Mucosa of descending colon (tissue), 3 donors: Measurements from ENCODE around the gene QRSL1. TPM values are rescaled to one million over a fixed set of nuclear protein-coding genes. Genes with fewer than 3 reads are reported as not detected.

ENCODE experiments used
- ATAC-seq: fragments of 200-7000 bp; cut with Tn5 transposase; one replicate; pipeline ENCODE4 v1.9.1; 2020; ENCODE audit warnings: mild to moderate bottlenecking, moderate library complexity
- DNase-seq, 3 donors: peaks; one replicate each; pipeline ENCODE4 v3.0.0-alpha.2; 2020
- H3K36me3 ChIP-seq: fragments of 200-600 bp; one replicate; pipeline ENCODE4 v1.8.0; 2021; ENCODE audit warnings: low read depth, mild to moderate bottlenecking
- H3K4me1 ChIP-seq: fragments of 200-600 bp; one replicate; pipeline ENCODE4 v1.8.0; 2021; ENCODE audit warnings: low read depth, mild to moderate bottlenecking
- H3K4me3 ChIP-seq: fragments of 200-600 bp; one replicate; pipeline ENCODE4 v1.8.0; 2021; ENCODE audit warnings: mild to moderate bottlenecking
- H3K9me3 ChIP-seq: fragments of 200-600 bp; one replicate; pipeline ENCODE4 v1.8.0; 2021; ENCODE audit warnings: mild to moderate bottlenecking
- CTCF ChIP-seq: fragments of 200-600 bp; IDR thresholded peaks from one replicate; pipeline ENCODE4 v1.8.0; 2022; ENCODE audit warnings: antibody characterized with exemption, mild to moderate bottlenecking
- intact Hi-C, 2 donors: fragments of 100-400 bp; cut with DNase I in 1 of 2; cut with micrococcal nuclease in 1 of 2; formaldehyde crosslinking; loops; one replicate each; pipeline versions ENCODE4 v1.11.0 to v1.11.1; 2022; cut with DNase I, micrococcal nuclease
- total RNA-seq, 3 donors: library from RNA; stranded (reverse); fragmentation: NEBNext Ultra II Directional in 2 of 3; extraction: Animal tissue kit (Norgen Biotek cat#: 25700) in 2 of 3; gene quantifications; one replicate each; pipeline versions ENCODE4 v1.2.1 to v1.2.4, GENCODE V29; 2021 to 2023
- donor health status: DM: no; HTN: no; CAD: no; lungs with moderate emphysema.
- donor health status: DM: no; HTN: no; CAD: no.
- donor health status: DM: no; HTN: yes; CAD: no.

The QRSL1 gene
- total RNA-seq, 3 donors from 2014 or later = 13.1 to 19.4 (median 15.2) TPM

- intact Hi-C loops = no loop called here
These were observed 29.9 kb upstream of the QRSL1 start for GRCh38 chr6:106599440-106599839.

GRCh38 chr6:106600329-106600728 lies 29.0 kb upstream of the QRSL1 start:
- ATAC-seq (no peak), DNase-seq (no peak)
- no peak for TF ChIP-seq CTCF
- H3K4me1 ChIP-seq = no peaks in the 10 kb centered on the region
- H3K4me3 ChIP-seq = no peak overlapping the region
- no peaks in the 10 kb centered on the region for H3K36me3 ChIP-seq
- H3K9me3 ChIP-seq = no peaks in the 10 kb centered on the region
- intact Hi-C loops = no loop called here

More at GRCh38 chr6:106599440-106599839, 29.9 kb upstream of the QRSL1 start:
- Histone ChIP-seq H3K4me1 (no peaks in the 10 kb centered on the region), H3K4me3 (no peak overlapping the region), H3K9me3 (no peaks in the 10 kb centered on the region), H3K36me3 (no peaks in the 10 kb centered on the region)
- DNase-seq (no peak), ATAC-seq (no peak)
- TF ChIP-seq CTCF = no peak

- ATAC-seq (peak; percentile 93), DNase-seq (peak in 1 of 3 donors; percentile 77)
- Histone ChIP-seq H3K9me3 (no peaks in the 10 kb centered on the region), H3K4me3 (no peak overlapping the region), H3K4me1 (no peaks in the 10 kb centered on the region), H3K36me3 (no peaks in the 10 kb centered on the region)
- no peak for TF ChIP-seq CTCF
- intact Hi-C loops = loop anchor here in 1 of 2 donors (5.0 kb wide), 1 partner anchor 369 kb away; no protein-coding TSS in a partner anchor
These were observed 21.2 kb upstream of the QRSL1 start for GRCh38 chr6:106608080-106608668.

GRCh38 chr6:106609699-106610098 lies 19.7 kb upstream of the QRSL1 start:
- intact Hi-C loops = loop anchor here in 1 of 2 donors (5.0 kb wide), 1 partner anchor 368 kb away; no protein-coding TSS in a partner anchor
- no peak for TF ChIP-seq CTCF
- DNase-seq = peak in 2 of 3 donors; percentile 35 to 36
- Histone ChIP-seq H3K4me1 (no peaks in the 10 kb centered on the region), H3K4me3 (no peak overlapping the region), H3K9me3 (no peaks in the 10 kb centered on the region), H3K36me3 (no peaks in the 10 kb centered on the region)
- ATAC-seq = peak; percentile 57

GRCh38 chr6:106611030-106611429 lies 18.3 kb upstream of the QRSL1 start:
- intact Hi-C loops = no loop called here
- H3K4me1 ChIP-seq = no peaks in the 10 kb centered on the region
- no peak for ATAC-seq
- H3K9me3 ChIP-seq = no peaks in the 10 kb centered on the region
- DNase-seq = no peak
- H3K4me3 ChIP-seq = no peak overlapping the region
- no peak for TF ChIP-seq CTCF
- H3K36me3 ChIP-seq = no peaks in the 10 kb centered on the region
